Measurements from ENCODE around the gene ERBB2.

ERBB2 gene

GRCh38 chr17:39699818-39700147 lies at the start of gene ERBB2:
TSS of gene ERBB2 (plus strand) at chr17:39700064. CDS start at chr17:39700239, 175 bp downstream.
- DNase-seq (ENCODE audit: low read depth) = peak; percentile 35

DNA sequence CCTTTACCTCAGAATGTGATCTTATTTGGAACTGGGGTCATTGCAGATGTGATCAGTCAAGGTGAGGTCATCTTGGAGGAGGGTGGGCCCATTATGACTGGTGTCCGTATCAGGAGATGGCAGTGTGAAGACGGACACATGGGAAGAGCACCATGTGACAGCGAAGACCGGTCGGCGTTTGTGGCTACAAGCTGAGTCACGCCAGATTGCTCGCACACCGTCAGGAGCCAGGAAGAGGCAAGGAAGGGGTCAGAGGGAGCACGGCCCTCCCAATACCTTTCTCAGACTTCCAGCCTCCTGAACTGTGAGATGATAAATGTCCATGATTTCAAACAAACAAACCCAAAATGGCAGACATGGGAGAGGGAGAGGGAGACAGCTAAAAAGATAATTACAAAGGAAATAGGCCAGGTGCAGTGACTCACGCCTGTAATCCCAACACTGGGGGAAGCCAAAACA lies 49.7 kb upstream of the ERBB2 start:
- DNase-seq (ENCODE audit: low read depth) = no peak

- no peak for DNase-seq (ENCODE audit: low read depth)
These were observed 47.8 kb upstream of the ERBB2 start for GRCh38 chr17:39651923-39652586.

GRCh38 chr17:39652587-39653315 lies 47.1 kb upstream of the ERBB2 start:
- no peak for DNase-seq (ENCODE audit: low read depth)

DNA sequence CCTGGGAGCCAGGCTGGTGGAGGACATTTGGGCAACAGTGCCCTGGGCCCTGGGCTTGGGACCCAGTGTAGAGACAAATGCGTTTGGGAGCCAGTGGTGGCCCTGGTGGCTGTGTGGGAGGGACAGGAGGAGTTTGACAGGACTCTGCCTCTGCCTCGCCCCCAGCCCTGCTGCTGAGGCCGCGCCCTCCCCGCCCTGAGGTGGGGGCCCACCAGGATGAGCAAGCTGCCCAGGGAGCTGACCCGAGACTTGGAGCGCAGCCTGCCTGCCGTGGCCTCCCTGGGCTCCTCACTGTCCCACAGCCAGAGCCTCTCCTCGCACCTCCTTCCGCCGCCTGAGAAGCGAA lies 46.6 kb upstream of the ERBB2 start:
- DNase-seq (ENCODE audit: low read depth) = no peak

GRCh38 chr17:39653662-39654331 lies 46.1 kb upstream of the ERBB2 start:
- no peak for DNase-seq (ENCODE audit: low read depth)

DNA sequence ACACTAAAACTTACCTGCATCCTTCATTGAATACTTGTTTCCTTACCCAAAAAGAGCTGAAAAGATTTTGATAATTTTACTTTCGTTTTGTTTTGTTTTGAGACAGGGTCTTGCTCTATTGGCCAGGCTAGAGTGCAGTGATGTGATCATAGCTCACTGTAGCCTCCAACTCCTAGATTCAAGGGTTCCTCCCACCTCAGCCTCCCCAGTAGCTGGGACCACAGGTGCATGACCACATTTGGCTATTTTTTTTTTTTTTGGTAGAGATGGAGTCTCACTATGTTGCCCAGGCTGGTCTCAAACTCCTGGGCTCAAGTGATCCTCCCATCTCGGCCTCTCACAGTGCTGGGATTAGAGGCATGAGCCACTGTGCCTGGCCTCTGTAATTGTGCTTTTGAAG lies 44.8 kb upstream of the ERBB2 start:
- DNase-seq (ENCODE audit: low read depth) = no peak

DNA sequence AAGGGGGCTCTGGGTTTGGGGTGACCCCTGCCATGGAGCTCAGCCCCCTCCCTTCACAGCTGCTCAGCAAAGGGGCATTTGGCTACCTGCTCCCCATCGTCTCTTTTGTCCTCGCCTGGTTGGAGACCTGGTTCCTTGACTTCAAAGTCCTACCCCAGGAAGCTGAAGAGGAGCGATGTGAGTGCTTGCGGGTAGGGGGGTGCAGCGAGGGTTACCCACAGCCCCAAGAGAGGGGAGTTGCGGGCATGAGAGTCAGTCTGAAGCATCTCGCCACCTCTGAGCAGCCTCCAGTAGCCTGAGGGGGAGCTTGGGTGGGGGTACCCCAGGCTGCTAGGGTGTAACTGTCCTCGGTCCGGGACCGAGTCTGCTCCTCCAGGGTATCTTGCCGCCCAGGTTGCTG lies 41.5 kb upstream of the ERBB2 start:
- no peak for DNase-seq (ENCODE audit: low read depth)

DNA sequence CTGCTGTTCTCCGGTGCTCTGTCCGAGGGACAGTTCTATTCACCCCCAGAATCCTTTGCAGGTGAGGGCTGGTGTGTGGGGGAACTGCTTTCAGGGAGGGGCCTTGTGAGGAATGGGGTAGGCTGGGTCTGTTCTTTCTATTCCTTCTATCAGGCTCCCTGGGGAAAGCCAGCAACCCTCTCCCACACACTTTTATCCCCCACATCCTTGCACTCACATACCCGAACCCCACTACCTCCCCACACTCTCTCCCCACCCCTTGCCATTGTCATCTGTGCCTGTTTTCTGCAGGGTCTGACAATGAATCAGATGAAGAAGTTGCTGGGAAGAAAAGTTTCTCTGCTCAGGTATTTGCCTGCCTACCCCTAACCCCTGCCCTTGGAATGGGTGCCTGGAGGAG lies 41.1 kb upstream of the ERBB2 start:
- DNase-seq (ENCODE audit: low read depth) = no peak

GRCh38 chr17:39659279-39660010 lies 40.4 kb upstream of the ERBB2 start:
- no peak for DNase-seq (ENCODE audit: low read depth)

- no peak for DNase-seq (ENCODE audit: low read depth)
These were observed 39.9 kb upstream of the ERBB2 start for GRCh38 chr17:39660011-39660360.

DNA sequence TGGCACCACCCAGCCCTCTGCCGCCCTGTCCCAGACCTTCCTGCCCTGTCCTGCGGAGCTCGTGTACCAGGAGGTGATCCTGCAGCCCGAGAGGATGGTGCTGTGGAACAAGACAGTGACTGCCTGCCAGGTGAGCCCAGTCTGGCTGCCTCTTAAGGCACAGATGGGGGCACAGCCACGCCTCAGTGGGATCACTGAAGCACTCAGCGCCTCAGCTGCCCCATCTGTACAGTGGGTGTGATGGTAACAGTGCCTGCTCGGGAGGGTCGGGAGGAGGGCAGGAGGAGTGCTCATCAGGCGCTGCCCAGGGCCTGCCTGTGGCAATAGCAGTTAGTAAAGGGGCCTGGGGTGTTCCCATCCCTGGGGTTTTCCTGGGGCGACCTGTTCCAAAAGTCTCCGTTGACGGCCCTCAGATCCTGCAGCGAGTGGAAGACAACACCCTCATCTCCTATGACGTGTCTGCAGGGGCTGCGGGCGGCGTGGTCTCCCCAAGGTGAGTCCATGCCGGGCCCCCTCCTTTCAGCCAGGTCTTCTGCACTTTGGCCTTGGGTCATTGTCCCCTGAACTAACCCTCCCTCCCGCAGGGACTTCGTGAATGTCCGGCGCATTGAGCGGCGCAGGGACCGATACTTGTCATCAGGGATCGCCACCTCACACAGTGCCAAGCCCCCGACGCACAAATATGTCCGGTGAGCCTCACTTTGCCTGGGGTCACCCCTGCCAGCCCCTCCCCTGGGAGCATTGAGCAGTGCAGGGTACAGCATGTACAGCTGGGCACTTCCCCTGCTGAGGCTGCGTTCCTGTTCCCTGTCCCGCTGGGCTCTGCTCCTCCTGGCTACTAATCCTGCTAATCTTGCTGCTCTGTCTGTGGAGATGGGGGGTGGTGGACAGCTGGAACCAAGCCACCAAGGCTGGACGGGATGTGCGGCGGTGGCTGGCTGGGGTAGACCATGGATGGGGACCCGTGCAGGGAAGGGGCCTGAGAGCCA lies 39.2 kb upstream of the ERBB2 start:
- no peak for DNase-seq (ENCODE audit: low read depth)

GRCh38 chr17:39661744-39662541 lies 37.9 kb upstream of the ERBB2 start:
- no peak for DNase-seq (ENCODE audit: low read depth)

GRCh38 chr17:39662551-39663339 lies 37.1 kb upstream of the ERBB2 start:
- DNase-seq (ENCODE audit: low read depth) = no peak

- DNase-seq (ENCODE audit: low read depth) = no peak
These were observed 36.5 kb upstream of the ERBB2 start for GRCh38 chr17:39663340-39663687.

DNA sequence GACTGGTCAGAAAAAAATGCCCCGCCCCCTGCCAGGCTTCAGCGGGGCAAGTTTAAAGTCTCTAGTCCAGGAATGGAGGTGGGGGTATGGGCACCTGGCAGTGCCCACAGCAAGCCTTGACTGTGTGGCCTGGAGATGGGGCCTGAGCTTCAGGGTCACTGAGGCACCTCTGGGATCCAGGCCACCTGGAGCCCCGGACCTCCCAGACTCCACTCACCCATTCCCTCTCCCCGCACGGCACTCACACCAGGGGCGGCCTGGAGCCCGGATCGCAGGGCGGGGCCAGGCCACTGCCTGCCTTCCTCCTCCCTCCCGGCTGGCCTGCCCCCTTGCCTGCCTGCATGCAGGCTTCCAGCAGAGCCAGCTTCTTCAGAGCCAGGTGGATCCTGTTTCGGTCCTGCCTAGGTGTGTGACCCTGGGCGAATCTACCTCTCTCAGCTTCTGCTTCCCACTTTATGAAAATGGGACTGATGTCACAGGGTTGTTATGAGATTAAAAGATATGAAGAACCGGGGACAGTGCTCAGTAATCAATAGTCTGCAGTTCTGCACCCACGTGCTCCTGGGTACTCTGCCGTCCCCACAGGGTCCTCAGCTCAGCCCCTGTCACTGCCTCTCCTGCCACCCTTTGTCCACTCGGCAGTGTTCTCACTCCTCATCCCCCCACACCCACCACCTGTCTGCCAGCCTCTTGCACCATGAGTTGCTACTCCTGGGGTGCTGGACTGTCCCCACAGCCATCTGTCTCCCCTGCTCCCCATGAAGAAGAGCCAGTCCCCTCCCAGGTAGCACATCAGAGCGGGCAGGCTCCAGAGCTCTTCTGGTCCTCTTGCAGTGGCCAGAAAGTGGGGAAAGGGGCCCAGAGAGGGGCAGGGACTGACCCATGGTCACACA lies 35.9 kb upstream of the ERBB2 start:
- DNase-seq (ENCODE audit: low read depth) = no peak

DNA sequence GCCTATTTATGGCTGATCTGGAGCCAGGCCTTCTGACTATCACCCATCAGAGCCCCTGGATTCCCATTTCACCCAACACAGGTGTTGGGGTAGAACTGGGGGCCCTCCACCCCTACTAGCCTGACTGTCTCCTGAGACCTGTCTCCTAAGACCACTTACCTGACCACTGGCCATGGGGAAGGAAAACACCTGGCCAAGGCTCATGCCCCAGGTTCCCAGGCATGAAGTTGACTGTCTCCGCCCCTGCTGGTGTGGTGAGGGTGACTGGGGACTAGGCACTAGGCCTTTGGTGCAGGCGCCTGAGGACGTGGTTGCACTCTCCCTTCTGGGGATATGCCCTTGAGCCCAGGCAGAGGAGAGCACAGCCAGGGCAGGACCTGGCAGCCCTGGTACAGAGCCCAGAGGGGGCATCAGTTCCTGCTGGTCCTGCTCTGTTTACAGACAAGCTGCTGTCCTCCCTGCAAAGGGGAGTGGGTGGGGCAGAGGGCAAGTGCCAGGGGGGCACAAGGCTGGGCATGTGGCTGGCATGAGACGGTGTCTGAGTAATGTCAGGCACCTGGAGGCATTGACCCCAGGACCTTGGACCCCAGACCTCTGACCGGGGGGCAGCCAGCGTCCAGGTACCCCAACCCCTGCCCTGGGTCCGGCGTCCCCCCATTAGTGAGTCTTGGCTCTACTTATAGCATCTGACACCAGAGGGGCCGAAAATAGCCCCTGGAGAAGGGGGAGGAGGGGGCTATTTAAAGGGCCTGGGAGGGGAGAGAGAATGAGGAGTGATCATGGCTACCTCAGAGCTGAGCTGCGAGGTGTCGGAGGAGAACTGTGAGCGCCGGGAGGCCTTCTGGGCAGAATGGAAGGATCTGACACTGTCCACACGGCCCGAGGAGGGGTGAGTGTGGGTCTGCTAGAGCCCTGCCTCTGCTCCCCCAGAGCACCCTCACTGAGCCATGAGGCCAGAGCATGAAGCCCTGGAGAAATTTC lies 35.0 kb upstream of the ERBB2 start, which contains the start of gene TCAP:
Gene TCAP, plus strand, starts transcription at position 769 of the 981 bp plus-strand sequence. Its CDS starts 11 bp downstream, at position 780.
- no peak for DNase-seq (ENCODE audit: low read depth)
